ENCODE results near the gene ZNF443.
"Not testable (repeated sequence)": the region's sequence is repeated elsewhere in the genome, so short reads cannot be mapped to it uniquely, and the experiment has no call there.

ZNF443 gene

GRCh38 chr19:12411893-12412292 is 28.9 kb downstream of the ZNF443 start:
- DNase-seq: no peak

GRCh38 chr19:12400633-12401502 is 40.0 kb downstream of the ZNF443 start, which contains the start of gene ZNF799:
Gene ZNF799, minus strand, starts transcription at chr19:12401271. Its CDS starts 201 bp downstream, at chr19:12401070.
- no peak for DNase-seq

- DNase-seq: not testable (repeated sequence)
Observed at GRCh38 chr19:12399901-12400632, 40.8 kb downstream of the ZNF443 start.

GRCh38 chr19:12391148-12391547 is 49.7 kb downstream of the ZNF443 start:
- DNase-seq: not testable (repeated sequence)

GRCh38 chr19:12386365-12386764 is 54.5 kb downstream of the ZNF443 start:
- DNase-seq: not testable (repeated sequence)

- DNase-seq: no peak
Observed at GRCh38 chr19:12380444-12380737, 60.4 kb downstream of the ZNF443 start.

- no peak for DNase-seq
Observed at GRCh38 chr19:12379732-12380443, 60.9 kb downstream of the ZNF443 start.

Data from NK-92 treated with Interleukin-12 subunit alpha and Interleukin-12 subunit beta, amount 100 ng/mL, for 24 hours (cell line).